ENCODE measurements around the gene PHYHIPL.

Gene PHYHIPL

GRCh38 chr10:59240582-59241183 lies 64.2 kb downstream of the PHYHIPL start:
- no peak for DNase-seq
- peak; percentile 56 for TF ChIP-seq CTCF (IDR thresholded peaks at IDR 0.05; ENCODE audit: low read depth, low read length)
- Histone ChIP-seq H3K9me3 (no peaks in the 10 kb centered on the region), H3K27me3 (no peaks in the 10 kb centered on the region), H3K4me3 (ENCODE audit: low read depth, low read length) (no peak overlapping the region), H3K4me1 (no peaks in the 10 kb centered on the region; the same call in 1 of the 2 replicates), H3K36me3 (peaks cover 95% of the 10 kb centered on the region)

- no peak for DNase-seq
- no peak overlapping the region for H3K4me3 ChIP-seq (ENCODE audit: low read depth, low read length)
- no peaks in the 10 kb centered on the region for H3K27me3 ChIP-seq
- H3K4me1 ChIP-seq = no peaks in the 10 kb centered on the region; the same call in 1 of the 2 replicates
- no peaks in the 10 kb centered on the region for H3K9me3 ChIP-seq
- peaks cover 97% of the 10 kb centered on the region for H3K36me3 ChIP-seq
- no peak for TF ChIP-seq CTCF (IDR thresholded peaks at IDR 0.05; ENCODE audit: low read depth, low read length)
Measured at GRCh38 chr10:59242057-59242456, 65.6 kb downstream of the PHYHIPL start.

GRCh38 chr10:59242991-59243390 lies 66.5 kb downstream of the PHYHIPL start:
- no peaks in the 10 kb centered on the region for H3K27me3 ChIP-seq
- TF ChIP-seq CTCF (IDR thresholded peaks at IDR 0.05; ENCODE audit: low read depth, low read length) = no peak
- no peak overlapping the region for H3K4me3 ChIP-seq (ENCODE audit: low read depth, low read length)
- DNase-seq = no peak
- H3K36me3 ChIP-seq = peaks cover 95% of the 10 kb centered on the region
- H3K9me3 ChIP-seq = no peaks in the 10 kb centered on the region
- H3K4me1 ChIP-seq = no peaks in the 10 kb centered on the region; the same call in 1 of the 2 replicates

GRCh38 chr10:59243611-59244195 lies 67.3 kb downstream of the PHYHIPL start:
- no peak overlapping the region for H3K4me3 ChIP-seq (ENCODE audit: low read depth, low read length)
- DNase-seq = no peak
- peaks cover 92% of the 10 kb centered on the region for H3K36me3 ChIP-seq
- no peaks in the 10 kb centered on the region for H3K9me3 ChIP-seq
- no peaks in the 10 kb centered on the region; the same call in 1 of the 2 replicates for H3K4me1 ChIP-seq
- TF ChIP-seq CTCF (IDR thresholded peaks at IDR 0.05; ENCODE audit: low read depth, low read length) = no peak
- no peaks in the 10 kb centered on the region for H3K27me3 ChIP-seq

- H3K36me3 ChIP-seq = peaks cover 91% of the 10 kb centered on the region
- no peaks in the 10 kb centered on the region for H3K27me3 ChIP-seq
- H3K4me3 ChIP-seq (ENCODE audit: low read depth, low read length) = no peak overlapping the region
- no peak for DNase-seq
- no peaks in the 10 kb centered on the region for H3K9me3 ChIP-seq
- TF ChIP-seq CTCF (IDR thresholded peaks at IDR 0.05; ENCODE audit: low read depth, low read length) = no peak
- H3K4me1 ChIP-seq = no peaks in the 10 kb centered on the region
Measured at GRCh38 chr10:59244871-59245270, 68.4 kb downstream of the PHYHIPL start.

- Histone ChIP-seq H3K27me3 (no peaks in the 10 kb centered on the region), H3K4me3 (ENCODE audit: low read depth, low read length) (no peak overlapping the region), H3K36me3 (peaks cover 89% of the 10 kb centered on the region), H3K9me3 (no peaks in the 10 kb centered on the region), H3K4me1 (no peaks in the 10 kb centered on the region)
- no peak for TF ChIP-seq CTCF (IDR thresholded peaks at IDR 0.05; ENCODE audit: low read depth, low read length)
- no peak for DNase-seq
Measured at GRCh38 chr10:59245686-59246085, 69.2 kb downstream of the PHYHIPL start.

Measured in BE2C (cell line).